Activated CD8-positive, alpha-beta T cell treated with anti-CD3 and anti-CD28 coated beads for 36 hours (primary cell): ENCODE results near the gene CDH23. TPM values are rescaled to one million over a fixed set of nuclear protein-coding genes. Genes with fewer than 3 reads are reported as not detected.

ENCODE experiments used
- ATAC-seq: fragments of 200-7000 bp; cut with Tn5 transposase; one replicate; pipeline ENCODE4 v1.10.0; 2021; ENCODE audit warnings: mild to moderate bottlenecking, moderate library complexity
- CTCF ChIA-PET: fragments of 350-600 bp; sonication (Branson Sonifier 250); formaldehyde crosslinking; loops from one replicate; lab custom pipeline; 2021; ENCODE audit warnings: antibody characterized with exemption; lab: Charles Lee
- POLR2A ChIA-PET: fragments of 350-600 bp; sonication (Branson Sonifier 250); formaldehyde crosslinking; loops from one replicate; lab custom pipeline; 2021; ENCODE audit warnings: antibody characterized with exemption; lab: Charles Lee
- DNase-seq: peaks from one replicate; pipeline ENCODE4 v3.0.0-alpha.2; 2020
- H3K27ac Mint-ChIP-seq: one replicate; pipeline ENCODE4 v1.8.0; 2021; ENCODE audit warnings: mild to moderate bottlenecking, mixed read lengths
- H3K27me3 Mint-ChIP-seq: one replicate; pipeline ENCODE4 v1.8.0; 2021; ENCODE audit warnings: mixed read lengths
- H3K36me3 Mint-ChIP-seq: one replicate; pipeline ENCODE4 v1.8.0; 2021; ENCODE audit warnings: low read depth, mixed read lengths
- H3K4me1 Mint-ChIP-seq: one replicate; pipeline ENCODE4 v1.8.0; 2021; ENCODE audit warnings: low read depth, mixed read lengths
- H3K4me3 Mint-ChIP-seq: one replicate; pipeline ENCODE4 v1.8.0; 2021; ENCODE audit warnings: mild to moderate bottlenecking, moderate library complexity, mixed read lengths
- H3K9me3 Mint-ChIP-seq: one replicate; pipeline ENCODE4 v1.8.0; 2021; ENCODE audit warnings: mixed read lengths
- CTCF ChIP-seq: fragments of 200-600 bp; IDR thresholded peaks from one replicate; pipeline ENCODE4 v1.8.0; 2022; ENCODE audit warnings: antibody characterized with exemption, mild to moderate bottlenecking
- intact Hi-C: fragments of 100-400 bp; cut with micrococcal nuclease; formaldehyde crosslinking; loops from one replicate; pipeline ENCODE4 v1.10.0; 2022
- total RNA-seq, 2 experiments: library from RNA; stranded (reverse); gene quantifications; one replicate each; pipeline ENCODE4 v1.2.3, GENCODE V29; 2021

The CDH23 gene
- total RNA-seq, 2 experiments from 2014 or later, result 2.4 to 2.7 TPM

DNA sequence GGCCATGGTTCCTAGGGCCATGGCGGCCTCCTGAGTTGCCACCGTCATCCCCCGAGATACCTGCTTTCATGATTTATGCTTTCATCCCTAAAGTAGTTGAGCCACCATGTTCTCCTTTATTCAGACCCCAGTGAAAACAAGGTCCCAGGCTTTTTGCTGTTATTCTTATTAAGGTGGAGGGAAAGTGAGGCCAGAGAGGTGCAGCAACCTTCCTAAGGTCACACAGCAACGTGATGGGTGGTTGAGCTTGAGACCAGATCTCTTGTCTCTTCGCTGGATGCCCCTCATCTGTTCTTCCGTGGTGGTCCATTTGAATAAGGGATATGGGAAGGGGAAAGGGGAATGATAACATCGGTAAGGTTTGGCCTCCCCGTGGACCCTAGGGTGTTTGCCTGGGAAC is 180.6 kb downstream of the CDH23 start:
- ATAC-seq (no peak), DNase-seq (no peak)
- no peaks in the 10 kb centered on the region for H3K36me3 Mint-ChIP-seq
- no peaks in the 10 kb centered on the region for H3K9me3 Mint-ChIP-seq
- no peaks in the 10 kb centered on the region for H3K4me1 Mint-ChIP-seq
- ChIA-PET CTCF (interaction anchor here (3.8 kb wide), 1 partner anchor 7 kb away, joined by 16 read pairs; no protein-coding TSS in a partner anchor), POLR2A (no interaction called here)
- H3K4me3 Mint-ChIP-seq, result no peak overlapping the region
- no peak for TF ChIP-seq CTCF
- no peaks in the 10 kb centered on the region for H3K27me3 Mint-ChIP-seq
- no peak overlapping the region for H3K27ac Mint-ChIP-seq
- intact Hi-C loops, result no loop called here

DNA sequence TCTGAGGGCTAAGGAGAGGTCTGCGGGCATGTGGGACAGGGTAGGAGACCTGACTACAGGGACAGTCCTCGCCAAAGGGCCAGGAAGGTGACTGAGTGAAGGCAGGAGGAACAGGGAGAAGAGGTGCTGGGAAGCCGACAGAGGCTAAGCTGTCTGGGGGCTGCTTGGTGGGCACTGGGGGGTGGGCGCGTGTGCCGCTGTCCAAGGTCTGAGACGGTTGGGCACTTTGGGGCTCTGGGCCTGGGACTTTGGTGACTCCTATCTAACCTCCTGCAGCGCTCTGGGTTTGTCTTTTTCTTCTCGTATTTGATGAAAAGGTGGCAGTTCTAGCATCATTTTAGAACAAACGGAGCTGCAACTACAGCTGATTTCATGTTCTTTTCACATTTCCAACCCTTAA is 181.3 kb downstream of the CDH23 start:
- Mint-ChIP-seq H3K27me3 (no peaks in the 10 kb centered on the region), H3K9me3 (no peaks in the 10 kb centered on the region), H3K27ac (no peak overlapping the region), H3K4me3 (no peak overlapping the region), H3K4me1 (no peaks in the 10 kb centered on the region), H3K36me3 (no peaks in the 10 kb centered on the region)
- intact Hi-C loops, result no loop called here
- TF ChIP-seq CTCF, result no peak
- POLR2A ChIA-PET, result no interaction called here
- ATAC-seq, result no peak
- no peak for DNase-seq
- CTCF ChIA-PET, result interaction anchor here (3.8 kb wide), 1 partner anchor 8 kb away, joined by 16 read pairs; no protein-coding TSS in a partner anchor

- no peak overlapping the region for H3K27ac Mint-ChIP-seq
- ChIA-PET CTCF (interaction anchor here (3.8 kb wide), 1 partner anchor 10 kb away, joined by 16 read pairs; no protein-coding TSS in a partner anchor), POLR2A (no interaction called here)
- no peaks in the 10 kb centered on the region for H3K9me3 Mint-ChIP-seq
- no peaks in the 10 kb centered on the region for H3K36me3 Mint-ChIP-seq
- no peaks in the 10 kb centered on the region for H3K4me1 Mint-ChIP-seq
- no peak overlapping the region for H3K4me3 Mint-ChIP-seq
- DNase-seq, result no peak
- intact Hi-C loops, result no loop called here
- no peak for TF ChIP-seq CTCF
- no peaks in the 10 kb centered on the region for H3K27me3 Mint-ChIP-seq
- ATAC-seq, result no peak
Observed at GRCh38 chr10:71579668-71580067, 182.9 kb downstream of the CDH23 start.

DNA sequence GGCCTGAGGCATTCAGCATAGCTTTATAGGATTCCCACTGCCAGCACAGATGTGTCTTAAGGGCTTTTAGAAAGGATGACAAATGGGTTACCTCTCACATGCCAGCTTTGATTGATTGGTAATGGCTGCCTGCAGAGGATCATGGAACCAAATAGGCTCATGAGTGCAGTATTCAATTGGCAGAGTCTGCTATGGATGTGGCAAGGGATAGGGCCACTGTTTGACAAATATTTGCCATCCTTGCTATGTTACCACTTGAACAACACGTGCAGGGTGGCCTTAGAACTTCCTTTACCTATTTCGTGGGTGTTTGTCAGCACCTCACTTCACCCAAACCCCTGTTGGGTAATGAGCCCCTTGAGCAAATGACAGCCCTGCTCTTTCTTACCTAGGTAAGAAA is 183.7 kb downstream of the CDH23 start:
- DNase-seq (no peak), ATAC-seq (no peak)
- H3K9me3 Mint-ChIP-seq, result no peaks in the 10 kb centered on the region
- CTCF ChIA-PET, result interaction anchor here (3.8 kb wide), 1 partner anchor 11 kb away, joined by 16 read pairs; no protein-coding TSS in a partner anchor
- H3K36me3 Mint-ChIP-seq, result no peaks in the 10 kb centered on the region
- no peak for TF ChIP-seq CTCF
- no peak overlapping the region for H3K4me3 Mint-ChIP-seq
- POLR2A ChIA-PET, result no interaction called here
- intact Hi-C loops, result no loop called here
- no peaks in the 10 kb centered on the region for H3K4me1 Mint-ChIP-seq
- H3K27ac Mint-ChIP-seq, result no peak overlapping the region
- no peaks in the 10 kb centered on the region for H3K27me3 Mint-ChIP-seq

- Mint-ChIP-seq H3K27ac (no peak overlapping the region), H3K9me3 (no peaks in the 10 kb centered on the region), H3K27me3 (no peaks in the 10 kb centered on the region), H3K4me1 (no peaks in the 10 kb centered on the region), H3K4me3 (no peak overlapping the region), H3K36me3 (no peaks in the 10 kb centered on the region)
- no peak for TF ChIP-seq CTCF
- DNase-seq (no peak), ATAC-seq (no peak)
- intact Hi-C loops, result no loop called here
- ChIA-PET CTCF (interaction anchor here (3.8 kb wide), 1 partner anchor 11 kb away, joined by 16 read pairs; no protein-coding TSS in a partner anchor), POLR2A (no interaction called here)
Observed at GRCh38 chr10:71580926-71581325, 184.2 kb downstream of the CDH23 start.
